Brain microvascular endothelial cell (primary cell): Measurements from ENCODE around the gene NDUFB2.

Experiments
- DNase-seq: peaks from one replicate; pipeline ENCODE4 v3.0.0-alpha.2; 2020
- H3K27ac ChIP-seq: fragments of 250-450 bp; sonication (Bioruptor Pico); 2 replicates; pipeline ENCODE4 v1.5.1; 2020; ENCODE audit warnings: mild to moderate bottlenecking, moderate library complexity
- H3K27me3 ChIP-seq: fragments of 250-450 bp; sonication (Bioruptor Pico); replicated peaks from 2 replicates; pipeline ENCODE4 v1.5.1; 2020; ENCODE audit warnings: mild to moderate bottlenecking
- H3K36me3 ChIP-seq: fragments of 250-450 bp; sonication (Bioruptor Pico); replicated peaks from 2 replicates; pipeline ENCODE4 v1.5.1; 2020; ENCODE audit warnings: mild to moderate bottlenecking
- H3K4me3 ChIP-seq: 2 replicates; pipeline ENCODE4 v1.5.1; 2011; ENCODE audit warnings: low read depth, mild to moderate bottlenecking, control low read depth, low read length, moderate library complexity
- CTCF ChIP-seq: IDR thresholded peaks from 2 replicates; pipeline ENCODE4 v1.5.1; 2011; ENCODE audit warnings: low read depth, mild to moderate bottlenecking, moderate library complexity, low read length, control low read depth, inconsistent platforms; ENCODE audit errors: missing control alignments
- in situ Hi-C: cut with HindIII; loops from 2 replicates; pipeline ENCODE4 v1.10.0; 2017; ENCODE audit warnings: low sequenced_read_pairs, low pct_ligation_motif_present

Gene NDUFB2

GRCh38 chr7:140696680-140697446, at the start of gene NDUFB2:
Gene NDUFB2, plus strand, starts transcription at chr7:140696708. Its CDS starts 37 bp downstream, at chr7:140696745.
- no peak for TF ChIP-seq CTCF
- DNase-seq: peak; percentile 68
- in situ Hi-C loops: no loop called here
- Histone ChIP-seq H3K27me3 (no peaks in the 10 kb centered on the region), H3K36me3 (no peaks in the 10 kb centered on the region), H3K4me3 (peak within 1 kb of the TSS; percentile 99), H3K27ac (peak within 1 kb of the TSS; percentile 84)

DNA sequence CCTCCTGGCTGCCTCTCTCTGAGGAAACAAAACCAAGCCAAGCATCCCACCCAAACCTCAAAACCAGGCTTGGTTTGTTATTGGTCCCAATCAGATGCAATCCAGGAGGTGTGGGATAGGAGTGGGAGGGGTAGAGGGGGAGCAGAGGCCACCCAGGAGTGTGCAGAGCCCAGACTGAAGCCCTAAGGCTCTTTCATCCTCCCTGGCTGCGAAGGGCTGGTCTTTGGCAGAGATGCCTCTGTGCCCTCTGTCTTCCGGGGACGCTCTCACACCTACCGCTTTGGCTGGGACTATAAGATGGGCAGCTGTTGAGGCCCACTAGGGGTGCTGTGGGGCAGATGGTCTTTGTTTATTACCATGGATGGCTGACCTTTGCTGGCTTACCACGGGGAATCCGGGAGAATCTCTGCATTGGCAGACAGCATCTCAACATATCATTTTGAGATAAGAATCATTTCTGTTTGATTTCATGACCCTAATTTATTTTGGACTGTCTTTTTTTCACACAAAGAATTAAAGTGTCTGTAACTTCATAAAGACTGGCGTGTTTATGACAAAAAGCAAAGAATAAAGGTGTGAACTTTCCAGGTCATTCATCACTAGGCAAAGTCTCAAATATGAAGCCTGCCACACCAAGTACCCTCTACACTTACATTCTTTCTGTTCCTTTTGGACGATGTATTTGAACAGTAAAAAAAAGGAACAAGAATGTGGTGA, 49.4 kb upstream of the NDUFB2 start:
- no peak for DNase-seq
- H3K4me3 ChIP-seq: no peak overlapping the region
- H3K36me3 ChIP-seq: no peaks in the 10 kb centered on the region
- TF ChIP-seq CTCF: peak; percentile 84
- in situ Hi-C loops: no loop called here
- no peaks in the 10 kb centered on the region for H3K27me3 ChIP-seq
- H3K27ac ChIP-seq: no peak overlapping the region

GRCh38 chr7:140649556-140650205, 46.8 kb upstream of the NDUFB2 start:
- in situ Hi-C loops: no loop called here
- peak; percentile 70 for DNase-seq
- H3K4me3 ChIP-seq: no peak overlapping the region
- no peaks in the 10 kb centered on the region for H3K36me3 ChIP-seq
- H3K27me3 ChIP-seq: no peaks in the 10 kb centered on the region
- no peak overlapping the region for H3K27ac ChIP-seq
- no peak for TF ChIP-seq CTCF

GRCh38 chr7:140650367-140650766, 46.1 kb upstream of the NDUFB2 start:
- no peak overlapping the region for H3K4me3 ChIP-seq
- DNase-seq: no peak
- in situ Hi-C loops: no loop called here
- no peaks in the 10 kb centered on the region for H3K36me3 ChIP-seq
- TF ChIP-seq CTCF: no peak
- H3K27ac ChIP-seq: no peak overlapping the region
- H3K27me3 ChIP-seq: no peaks in the 10 kb centered on the region

DNA sequence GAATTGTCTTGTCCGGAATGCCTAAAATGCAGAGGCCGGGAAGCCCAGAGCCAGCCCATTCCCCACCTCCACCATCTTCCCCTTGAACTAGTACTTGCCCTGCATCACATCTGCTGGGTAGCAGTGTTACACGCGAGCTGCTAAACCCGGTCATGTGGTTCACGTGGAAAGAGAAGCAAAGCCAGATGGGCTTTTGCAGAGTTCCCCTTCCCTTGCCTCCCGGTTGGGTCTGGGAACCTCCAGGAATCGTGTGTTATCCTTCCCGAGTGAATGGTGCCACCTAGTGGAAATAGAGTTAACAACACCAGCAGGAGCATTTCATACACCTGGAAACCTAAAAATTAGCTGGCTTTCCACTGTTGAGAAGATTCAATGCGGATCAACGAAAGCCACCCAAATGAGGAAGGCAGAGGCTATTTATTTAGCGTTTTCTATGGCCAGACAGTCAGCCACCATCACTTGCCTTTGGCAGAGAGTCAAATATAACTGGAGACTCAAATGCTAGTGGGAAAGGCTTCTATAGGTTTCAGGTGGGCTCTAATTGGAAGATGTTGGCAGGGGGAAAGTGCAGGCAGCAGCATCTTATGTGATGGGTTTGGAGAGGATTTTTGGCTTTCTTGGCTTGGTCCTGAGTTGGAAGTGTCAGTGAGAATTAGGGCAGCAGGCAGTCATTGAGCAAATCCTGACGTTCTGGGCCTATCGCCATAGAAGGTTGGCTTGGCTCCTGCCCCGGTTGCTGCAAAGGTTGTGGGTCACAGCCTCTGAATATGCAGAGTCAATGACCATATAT, 43.0 kb upstream of the NDUFB2 start:
- H3K27ac ChIP-seq: no peak overlapping the region
- H3K36me3 ChIP-seq: no peaks in the 10 kb centered on the region
- H3K27me3 ChIP-seq: no peaks in the 10 kb centered on the region
- DNase-seq: peak; percentile 61
- H3K4me3 ChIP-seq: peak overlapping the region; percentile 5
- in situ Hi-C loops: no loop called here
- peak; percentile 82 for TF ChIP-seq CTCF
